Measurements from ENCODE around the gene ABR. TPM values are rescaled to one million over a fixed set of nuclear protein-coding genes. Genes with fewer than 3 reads are reported as not detected.
"Not testable (repeated sequence)": the region's sequence is repeated elsewhere in the genome, so short reads cannot be mapped to it uniquely, and the experiment has no call there.

Gene ABR
- total RNA-seq, 2 donors from 2014 or later: 71.4 to 87.2 TPM

GRCh38 chr17:1128463-1128862, 51.3 kb downstream of the ABR start:
- H3K4me3 Mint-ChIP-seq; H3K27ac Mint-ChIP-seq; H3K36me3 Mint-ChIP-seq (ENCODE audit: low read depth): not testable (repeated sequence)

GRCh38 chr17:1126801-1127550, 52.8 kb downstream of the ABR start:
- Mint-ChIP-seq H3K9me3 (no peaks in the 10 kb centered on the region), H3K27ac (no peak overlapping the region)
- no peak for ATAC-seq (replicated peaks)

More at GRCh38 chr17:1128463-1128862, 51.3 kb downstream of the ABR start:
- ATAC-seq (replicated peaks); H3K9me3 Mint-ChIP-seq; H3K4me1 Mint-ChIP-seq; H3K27me3 Mint-ChIP-seq: not testable (repeated sequence)

GRCh38 chr17:1126250-1126797, 53.5 kb downstream of the ABR start:
- no peak for ATAC-seq (replicated peaks)
- no peaks in the 10 kb centered on the region for H3K9me3 Mint-ChIP-seq
- H3K4me1 Mint-ChIP-seq: no peaks in the 10 kb centered on the region
- H3K27me3 Mint-ChIP-seq: no peaks in the 10 kb centered on the region
- H3K36me3 Mint-ChIP-seq (ENCODE audit: low read depth): no peaks in the 10 kb centered on the region
- H3K4me3 Mint-ChIP-seq: no peak overlapping the region
- H3K27ac Mint-ChIP-seq: no peak overlapping the region

More at GRCh38 chr17:1126801-1127550, 52.8 kb downstream of the ABR start:
- no peaks in the 10 kb centered on the region for H3K27me3 Mint-ChIP-seq
- H3K36me3 Mint-ChIP-seq (ENCODE audit: low read depth): no peaks in the 10 kb centered on the region
- H3K4me1 Mint-ChIP-seq: no peaks in the 10 kb centered on the region
- no peak overlapping the region for H3K4me3 Mint-ChIP-seq

- Mint-ChIP-seq H3K9me3 (no peaks in the 10 kb centered on the region), H3K4me1 (no peaks in the 10 kb centered on the region), H3K4me3 (no peak overlapping the region), H3K27me3 (no peaks in the 10 kb centered on the region), H3K27ac (no peak overlapping the region), H3K36me3 (ENCODE audit: low read depth) (no peaks in the 10 kb centered on the region)
- ATAC-seq (replicated peaks): no peak
Measured at GRCh38 chr17:1125788-1126145, 54.0 kb downstream of the ABR start.

- Mint-ChIP-seq H3K27me3 (no peaks in the 10 kb centered on the region), H3K4me3 (no peak overlapping the region), H3K4me1 (no peaks in the 10 kb centered on the region), H3K36me3 (ENCODE audit: low read depth) (no peaks in the 10 kb centered on the region), H3K9me3 (no peaks in the 10 kb centered on the region), H3K27ac (no peak overlapping the region)
- ATAC-seq (replicated peaks): no peak
Measured at GRCh38 chr17:1124896-1125787, 54.6 kb downstream of the ABR start.

- H3K4me1 Mint-ChIP-seq: no peaks in the 10 kb centered on the region
- H3K36me3 Mint-ChIP-seq (ENCODE audit: low read depth): no peaks in the 10 kb centered on the region
- H3K27ac Mint-ChIP-seq: no peak overlapping the region
- H3K9me3 Mint-ChIP-seq: no peaks in the 10 kb centered on the region
- H3K27me3 Mint-ChIP-seq: no peaks in the 10 kb centered on the region
- no peak overlapping the region for H3K4me3 Mint-ChIP-seq
- ATAC-seq (replicated peaks): no peak
Measured at GRCh38 chr17:1123921-1124715, 55.7 kb downstream of the ABR start.

- H3K27me3 Mint-ChIP-seq: no peaks in the 10 kb centered on the region
- no peak overlapping the region for H3K27ac Mint-ChIP-seq
- ATAC-seq (replicated peaks): no peak
- no peaks in the 10 kb centered on the region for H3K9me3 Mint-ChIP-seq
- no peak overlapping the region for H3K4me3 Mint-ChIP-seq
- no peaks in the 10 kb centered on the region for H3K4me1 Mint-ChIP-seq
- no peaks in the 10 kb centered on the region for H3K36me3 Mint-ChIP-seq (ENCODE audit: low read depth)
Measured at GRCh38 chr17:1123393-1123831, 56.4 kb downstream of the ABR start.

- no peak overlapping the region for H3K4me3 Mint-ChIP-seq
- no peak overlapping the region for H3K27ac Mint-ChIP-seq
- ATAC-seq (replicated peaks): peak; percentile 96
- H3K27me3 Mint-ChIP-seq: no peaks in the 10 kb centered on the region
- no peaks in the 10 kb centered on the region for H3K36me3 Mint-ChIP-seq (ENCODE audit: low read depth)
- no peaks in the 10 kb centered on the region for H3K9me3 Mint-ChIP-seq
- H3K4me1 Mint-ChIP-seq: no peaks in the 10 kb centered on the region
Measured at GRCh38 chr17:1122533-1123392, 57.0 kb downstream of the ABR start.

- not testable (repeated sequence) for H3K4me1 Mint-ChIP-seq; H3K27ac Mint-ChIP-seq; H3K36me3 Mint-ChIP-seq (ENCODE audit: low read depth); H3K9me3 Mint-ChIP-seq; ATAC-seq (replicated peaks); H3K27me3 Mint-ChIP-seq; H3K4me3 Mint-ChIP-seq
Measured at GRCh38 chr17:1121442-1121817, 58.4 kb downstream of the ABR start.

- no peaks in the 10 kb centered on the region for H3K36me3 Mint-ChIP-seq (ENCODE audit: low read depth)
- no peaks in the 10 kb centered on the region for H3K9me3 Mint-ChIP-seq
- no peaks in the 10 kb centered on the region for H3K4me1 Mint-ChIP-seq
- H3K27me3 Mint-ChIP-seq: no peaks in the 10 kb centered on the region
- no peak for ATAC-seq (replicated peaks)
- H3K4me3 Mint-ChIP-seq: no peak overlapping the region
- no peak overlapping the region for H3K27ac Mint-ChIP-seq
Measured at GRCh38 chr17:1120596-1121441, 59.0 kb downstream of the ABR start.

- Mint-ChIP-seq H3K36me3 (ENCODE audit: low read depth) (no peaks in the 10 kb centered on the region), H3K27me3 (no peaks in the 10 kb centered on the region), H3K27ac (no peak overlapping the region), H3K4me1 (peaks cover 6% of the 10 kb centered on the region), H3K9me3 (no peaks in the 10 kb centered on the region), H3K4me3 (no peak overlapping the region)
- no peak for ATAC-seq (replicated peaks)
Measured at GRCh38 chr17:1119924-1120323, 59.9 kb downstream of the ABR start.

- Mint-ChIP-seq H3K4me3 (no peak overlapping the region), H3K27ac (peak overlapping the region; percentile 63), H3K27me3 (no peaks in the 10 kb centered on the region), H3K9me3 (no peaks in the 10 kb centered on the region), H3K4me1 (peaks cover 16% of the 10 kb centered on the region), H3K36me3 (ENCODE audit: low read depth) (no peaks in the 10 kb centered on the region)
- no peak for ATAC-seq (replicated peaks)
Measured at GRCh38 chr17:1116602-1117001, 63.2 kb downstream of the ABR start.

GRCh38 chr17:1112875-1113274, 66.9 kb downstream of the ABR start:
- H3K4me3 Mint-ChIP-seq: no peak overlapping the region
- peaks cover 23% of the 10 kb centered on the region for H3K4me1 Mint-ChIP-seq
- H3K27ac Mint-ChIP-seq: no peak overlapping the region
- H3K27me3 Mint-ChIP-seq: no peaks in the 10 kb centered on the region
- H3K9me3 Mint-ChIP-seq: no peaks in the 10 kb centered on the region
- ATAC-seq (replicated peaks): no peak
- peaks cover 2% of the 10 kb centered on the region for H3K36me3 Mint-ChIP-seq (ENCODE audit: low read depth)

Measured in activated T-helper 17 cell treated with anti-CD3 and anti-CD28 coated beads, Interleukin-2, amount 50 U/mL, for 72 hours (primary cell).